Measurements from ENCODE around the gene ARHGEF2.

The ARHGEF2 gene

GRCh38 chr1:156003923-156004188, 25.5 kb upstream of the ARHGEF2 start:
- Histone ChIP-seq H4K20me1 (ENCODE audit: control insufficient read depth, insufficient read depth, low read depth, low read length) (no peaks in the 10 kb centered on the region), H3K4me1 (ENCODE audit: control insufficient read depth, low read length) (peaks cover 6% of the 10 kb centered on the region), H3K9me2 (replicated peaks; ENCODE audit: control insufficient read depth, low read length) (no peaks in the 10 kb centered on the region), H3K4me2 (ENCODE audit: low read length) (no peak overlapping the region), H3K9me3 (ENCODE audit: control insufficient read depth, insufficient read depth, low read length) (no peaks in the 10 kb centered on the region), H3F3A (ENCODE audit: control insufficient read depth, insufficient read depth) (no peaks in the 10 kb centered on the region), H3K79me2 (ENCODE audit: control insufficient read depth, low read length) (no peaks in the 10 kb centered on the region), H3K4me3 (ENCODE audit: low read length) (no peak overlapping the region), H3K27ac (ENCODE audit: low read depth, low read length) (no peak overlapping the region), H3K36me3 (ENCODE audit: control insufficient read depth, low read length) (peaks cover 11% of the 10 kb centered on the region), H3K27me3 (ENCODE audit: control insufficient read depth, low read length) (no peaks in the 10 kb centered on the region)
- TF ChIP-seq EZH2phosphoT487 (IDR thresholded peaks at IDR 0.05; ENCODE audit: borderline replicate concordance, low read length) = no peak
- no peak for TF ChIP-seq CTCF (IDR thresholded peaks at IDR 0.05; ENCODE audit: low read depth, low read length, poor library complexity, severe bottlenecking)

- Histone ChIP-seq H3K36me3 (ENCODE audit: control insufficient read depth, low read length) (peaks cover 6% of the 10 kb centered on the region; the same call in 1 of the 2 replicates), H3K4me3 (ENCODE audit: low read length) (no peak overlapping the region)
Measured at GRCh38 chr1:156002188-156002911, 24.0 kb upstream of the ARHGEF2 start.

GRCh38 chr1:156001662-156002171, 23.4 kb upstream of the ARHGEF2 start:
- Histone ChIP-seq H3K4me1 (ENCODE audit: control insufficient read depth, low read length) (peaks cover 6% of the 10 kb centered on the region), H3K27ac (ENCODE audit: low read depth, low read length) (no peak overlapping the region), H4K20me1 (ENCODE audit: control insufficient read depth, insufficient read depth, low read depth, low read length) (no peaks in the 10 kb centered on the region), H3K27me3 (ENCODE audit: control insufficient read depth, low read length) (no peaks in the 10 kb centered on the region), H3K36me3 (ENCODE audit: control insufficient read depth, low read length) (peaks cover 1% of the 10 kb centered on the region; the same call in 1 of the 2 replicates), H3K9me3 (ENCODE audit: control insufficient read depth, insufficient read depth, low read length) (no peaks in the 10 kb centered on the region), H3K79me2 (ENCODE audit: control insufficient read depth, low read length) (no peaks in the 10 kb centered on the region), H3K9me2 (replicated peaks; ENCODE audit: control insufficient read depth, low read length) (no peaks in the 10 kb centered on the region), H3K4me3 (ENCODE audit: low read length) (no peak overlapping the region), H3K4me2 (ENCODE audit: low read length) (no peak overlapping the region), H3F3A (ENCODE audit: control insufficient read depth, insufficient read depth) (no peaks in the 10 kb centered on the region)
- TF ChIP-seq EZH2phosphoT487 (IDR thresholded peaks at IDR 0.05; ENCODE audit: borderline replicate concordance, low read length) (no peak), CTCF (IDR thresholded peaks at IDR 0.05; ENCODE audit: low read depth, low read length, poor library complexity, severe bottlenecking) (no peak)

More at GRCh38 chr1:156002188-156002911, 24.0 kb upstream of the ARHGEF2 start:
- no peak overlapping the region for H3K27ac ChIP-seq (ENCODE audit: low read depth, low read length)
- TF ChIP-seq EZH2phosphoT487 (IDR thresholded peaks at IDR 0.05; ENCODE audit: borderline replicate concordance, low read length) = no peak
- no peak for TF ChIP-seq CTCF (IDR thresholded peaks at IDR 0.05; ENCODE audit: low read depth, low read length, poor library complexity, severe bottlenecking)
- H3K27me3 ChIP-seq (ENCODE audit: control insufficient read depth, low read length) = no peaks in the 10 kb centered on the region
- H3K4me2 ChIP-seq (ENCODE audit: low read length) = no peak overlapping the region
- no peaks in the 10 kb centered on the region for H3F3A ChIP-seq (ENCODE audit: control insufficient read depth, insufficient read depth)
- no peaks in the 10 kb centered on the region for H3K79me2 ChIP-seq (ENCODE audit: control insufficient read depth, low read length)
- H4K20me1 ChIP-seq (ENCODE audit: control insufficient read depth, insufficient read depth, low read depth, low read length) = no peaks in the 10 kb centered on the region
- H3K4me1 ChIP-seq (ENCODE audit: control insufficient read depth, low read length) = peaks cover 6% of the 10 kb centered on the region
- no peaks in the 10 kb centered on the region for H3K9me3 ChIP-seq (ENCODE audit: control insufficient read depth, insufficient read depth, low read length)
- no peaks in the 10 kb centered on the region for H3K9me2 ChIP-seq (replicated peaks; ENCODE audit: control insufficient read depth, low read length)
